HG02678 (cell line): ENCODE results near the gene COA5.

Experiments
- ATAC-seq: cut with Tn5 transposase; IDR thresholded peaks from one replicate; pipeline ENCODE4 v1.9.1; 2021; ENCODE audit warnings: mild to moderate bottlenecking, moderate library complexity; ENCODE audit not compliant: unreplicated experiment

Gene COA5

GRCh38 chr2:98554116-98554861, 54.0 kb downstream of the COA5 start:
- no peak for ATAC-seq

GRCh38 chr2:98552499-98553179, 55.7 kb downstream of the COA5 start:
- ATAC-seq, result no peak

GRCh38 chr2:98551316-98551715, 57.0 kb downstream of the COA5 start:
- ATAC-seq, result no peak

- ATAC-seq, result no peak
Measured at GRCh38 chr2:98550165-98550564, 58.1 kb downstream of the COA5 start.
